ENCODE data around the gene TAGLN3. TPM values are rescaled to one million over a fixed set of nuclear protein-coding genes. Genes with fewer than 3 reads are reported as not detected.

Gene TAGLN3
- total and polyA plus RNA-seq, 2 donors (not counting 1 experiment from before 2014, with no cell fraction given) = 0.10 to 0.33 TPM

GRCh38 chr3:112005091-112005672 is 6.5 kb downstream of the TAGLN3 start:
- peak; percentile 11 to 73 for DNase-seq (ENCODE audit: low read depth in 2 of 2)

GRCh38 chr3:112007633-112008032 is 8.9 kb downstream of the TAGLN3 start:
- Histone ChIP-seq H2AFZ (ENCODE audit: low read length) (no peak overlapping the region), H4K20me1 (ENCODE audit: control insufficient read depth, extremely low read depth, insufficient read depth, low read length) (no peaks in the 10 kb centered on the region), H3K9me3 (ENCODE audit: control insufficient read depth, insufficient read depth, low read depth, low read length) (no peaks in the 10 kb centered on the region), H3K4me2 (ENCODE audit: extremely low read depth, insufficient read depth, low read length) (no peak overlapping the region), H3K27me3 (ENCODE audit: control insufficient read depth, insufficient read depth, low read length) (no peaks in the 10 kb centered on the region), H3K4me3 (replicated peaks in 1 of 4; ENCODE audit: control extremely low read depth in 1 of 4, insufficient read depth in 1 of 4, low read depth in 3 of 4, low read length in 4 of 4) (no peak overlapping the region), H3K27ac (ENCODE audit: insufficient read depth, low read length) (no peak overlapping the region), H3K79me2 (ENCODE audit: control insufficient read depth, insufficient read depth, low read length) (no peaks in the 10 kb centered on the region), H3K36me3 (ENCODE audit: control insufficient read depth, insufficient read depth, low read length) (no peaks in the 10 kb centered on the region), H3K4me1 (ENCODE audit: control insufficient read depth, extremely low read depth, insufficient read depth, low read length) (no peaks in the 10 kb centered on the region), H3K9ac (ENCODE audit: insufficient read depth, low read length) (no peak overlapping the region)
- TF ChIP-seq CTCF (conservative IDR thresholded peaks at IDR 0.05 in 1 of 2, IDR thresholded peaks at IDR 0.05 in 1 of 2; ENCODE audit: low read depth in 1 of 2, low read length in 2 of 2) (no peak), EZH2 (IDR thresholded peaks at IDR 0.05; ENCODE audit: low read length, missing control alignments) (no peak)
- peak in 1 of 2 donors; percentile 54 for DNase-seq (ENCODE audit: low read depth in 2 of 2)

More at GRCh38 chr3:112005091-112005672, 6.5 kb downstream of the TAGLN3 start:
- no peak overlapping the region for H2AFZ ChIP-seq (ENCODE audit: low read length)
- H3K79me2 ChIP-seq (ENCODE audit: control insufficient read depth, insufficient read depth, low read length) = no peaks in the 10 kb centered on the region
- no peak overlapping the region for H3K9ac ChIP-seq (ENCODE audit: insufficient read depth, low read length)
- no peaks in the 10 kb centered on the region for H4K20me1 ChIP-seq (ENCODE audit: control insufficient read depth, extremely low read depth, insufficient read depth, low read length)
- no peaks in the 10 kb centered on the region for H3K27me3 ChIP-seq (ENCODE audit: control insufficient read depth, insufficient read depth, low read length)
- H3K4me2 ChIP-seq (ENCODE audit: extremely low read depth, insufficient read depth, low read length) = no peak overlapping the region
- TF ChIP-seq EZH2 (IDR thresholded peaks at IDR 0.05; ENCODE audit: low read length, missing control alignments) = no peak
- TF ChIP-seq CTCF (conservative IDR thresholded peaks at IDR 0.05 in 1 of 2, IDR thresholded peaks at IDR 0.05 in 1 of 2; ENCODE audit: low read depth in 1 of 2, low read length in 2 of 2) = no peak
- H3K4me3 ChIP-seq (replicated peaks in 1 of 4; ENCODE audit: control extremely low read depth in 1 of 4, insufficient read depth in 1 of 4, low read depth in 3 of 4, low read length in 4 of 4) = no peak overlapping the region
- no peaks in the 10 kb centered on the region for H3K4me1 ChIP-seq (ENCODE audit: control insufficient read depth, extremely low read depth, insufficient read depth, low read length)
- no peak overlapping the region for H3K27ac ChIP-seq (ENCODE audit: insufficient read depth, low read length)
- no peaks in the 10 kb centered on the region for H3K36me3 ChIP-seq (ENCODE audit: control insufficient read depth, insufficient read depth, low read length)
- H3K9me3 ChIP-seq (ENCODE audit: control insufficient read depth, insufficient read depth, low read depth, low read length) = no peaks in the 10 kb centered on the region

- H3K79me2 ChIP-seq (ENCODE audit: control insufficient read depth, insufficient read depth, low read length) = no peaks in the 10 kb centered on the region
- H3K4me2 ChIP-seq (ENCODE audit: extremely low read depth, insufficient read depth, low read length) = no peak overlapping the region
- no peak overlapping the region for H3K27ac ChIP-seq (ENCODE audit: insufficient read depth, low read length)
- H3K4me3 ChIP-seq (replicated peaks in 1 of 4; ENCODE audit: control extremely low read depth in 1 of 4, insufficient read depth in 1 of 4, low read depth in 3 of 4, low read length in 4 of 4) = no peak overlapping the region
- H3K4me1 ChIP-seq (ENCODE audit: control insufficient read depth, extremely low read depth, insufficient read depth, low read length) = no peaks in the 10 kb centered on the region
- H3K9me3 ChIP-seq (ENCODE audit: control insufficient read depth, insufficient read depth, low read depth, low read length) = no peaks in the 10 kb centered on the region
- H2AFZ ChIP-seq (ENCODE audit: low read length) = no peak overlapping the region
- no peak for DNase-seq (ENCODE audit: low read depth in 2 of 2)
- H3K9ac ChIP-seq (ENCODE audit: insufficient read depth, low read length) = no peak overlapping the region
- no peaks in the 10 kb centered on the region for H4K20me1 ChIP-seq (ENCODE audit: control insufficient read depth, extremely low read depth, insufficient read depth, low read length)
- no peaks in the 10 kb centered on the region for H3K27me3 ChIP-seq (ENCODE audit: control insufficient read depth, insufficient read depth, low read length)
- H3K36me3 ChIP-seq (ENCODE audit: control insufficient read depth, insufficient read depth, low read length) = no peaks in the 10 kb centered on the region
- TF ChIP-seq EZH2 (IDR thresholded peaks at IDR 0.05; ENCODE audit: low read length, missing control alignments) (no peak), CTCF (conservative IDR thresholded peaks at IDR 0.05 in 1 of 2, IDR thresholded peaks at IDR 0.05 in 1 of 2; ENCODE audit: low read depth in 1 of 2, low read length in 2 of 2) (no peak)
Observed at GRCh38 chr3:112009670-112010069, 10.9 kb downstream of the TAGLN3 start.
